Endothelial cell of umbilical vein (primary cell): ENCODE measurements around the gene SLC49A4.

Source experiments
- CTCF ChIP-seq, 2 donors: IDR thresholded peaks; 1 replicate in 1 of 2; 2 replicates in 1 of 2; pipeline ENCODE4 v1.5.1; 2011; ENCODE audit warnings: low read length in 2 of 2, mild to moderate bottlenecking in 2 of 2, moderate library complexity in 2 of 2, control low read depth in 1 of 2, inconsistent platforms in 1 of 2, low read depth in 1 of 2; ENCODE audit not compliant: insufficient read depth in 1 of 2; ENCODE audit errors: extremely low read depth in 1 of 2
- EZH2 ChIP-seq: IDR thresholded peaks from 2 replicates; pipeline ENCODE4 v1.6.1; 2012; ENCODE audit warnings: borderline replicate concordance, low read depth, mild to moderate bottlenecking, moderate library complexity, low read length, inconsistent platforms; ENCODE audit not compliant: severe bottlenecking
- FOS ChIP-seq: IDR thresholded peaks from 2 replicates; pipeline ENCODE4 v1.6.1; 2011; ENCODE audit warnings: mild to moderate bottlenecking, low read length, moderate library complexity, borderline replicate concordance; ENCODE audit not compliant: insufficient read depth
- JUN ChIP-seq: IDR thresholded peaks from 2 replicates; pipeline ENCODE4 v1.6.1; 2011; ENCODE audit warnings: borderline replicate concordance, low read depth; ENCODE audit not compliant: insufficient read length, insufficient read depth
- MAX ChIP-seq: IDR thresholded peaks from 2 replicates; pipeline ENCODE4 v1.6.1; 2011; ENCODE audit not compliant: insufficient read depth, insufficient read length
- POLR2A ChIP-seq: IDR thresholded peaks from 2 replicates; pipeline ENCODE4 v1.6.1; 2012; ENCODE audit warnings: low read depth, mild to moderate bottlenecking, control low read depth, low read length

GRCh38 chr3:122882361-122882947 lies 87.6 kb downstream of the SLC49A4 start:
- TF ChIP-seq EZH2 (no peak), CTCF (IDR thresholded peaks at IDR 0.05; ENCODE audit: extremely low read depth in 1 of 2, insufficient read depth in 1 of 2, low read depth in 1 of 2, low read length in 2 of 2) (no peak), POLR2A (no peak), MAX (no peak), FOS (no peak), JUN (no peak)
